Measurements from ENCODE around the gene SEMA4B.
A peak's percentile ranks its signal among the peaks of the same experiment; 100 is the strongest.

SEMA4B gene

GRCh38 chr15:90207252-90207651, 6.1 kb downstream of the SEMA4B start:
- DNase-seq: no peak

GRCh38 chr15:90208356-90208755, 7.2 kb downstream of the SEMA4B start:
- DNase-seq: no peak

GRCh38 chr15:90209591-90209990, 8.5 kb downstream of the SEMA4B start:
- no peak for DNase-seq

GRCh38 chr15:90210593-90210992, 9.5 kb downstream of the SEMA4B start:
- DNase-seq: no peak

GRCh38 chr15:90211009-90211408, 9.9 kb downstream of the SEMA4B start:
- no peak for DNase-seq

GRCh38 chr15:90211440-90212143, 10.5 kb downstream of the SEMA4B start:
- DNase-seq: no peak

GRCh38 chr15:90212221-90213098, 11.3 kb downstream of the SEMA4B start:
- no peak for DNase-seq

- DNase-seq: no peak
Measured at GRCh38 chr15:90213122-90213817, 12.1 kb downstream of the SEMA4B start.

- DNase-seq: no peak
Measured at GRCh38 chr15:90213818-90214204, 12.7 kb downstream of the SEMA4B start.

- no peak for DNase-seq
Measured at GRCh38 chr15:90214553-90215196, 13.5 kb downstream of the SEMA4B start.

- DNase-seq: no peak
Measured at GRCh38 chr15:90217671-90218394, 16.7 kb downstream of the SEMA4B start.

GRCh38 chr15:90219421-90220141, 18.5 kb downstream of the SEMA4B start:
- DNase-seq: peak; percentile 11

- peak; percentile 86 for DNase-seq
Measured at GRCh38 chr15:90221246-90221900, 20.2 kb downstream of the SEMA4B start.

- DNase-seq: no peak
Measured at GRCh38 chr15:90222547-90222946, 21.4 kb downstream of the SEMA4B start.

GRCh38 chr15:90223441-90224165, 22.5 kb downstream of the SEMA4B start:
- no peak for DNase-seq

GRCh38 chr15:90225047-90225446, 23.9 kb downstream of the SEMA4B start:
- no peak for DNase-seq

GRCh38 chr15:90225504-90226234, 24.5 kb downstream of the SEMA4B start:
- DNase-seq: no peak

GRCh38 chr15:90227336-90227735, 26.2 kb downstream of the SEMA4B start:
- DNase-seq: no peak

Data from midbrain (tissue), 1 donor.